Parathyroid adenoma (tissue), 2 donors: Measurements from ENCODE around the gene FBXO47.

Experiments used
- H2AFZ ChIP-seq: fragments of 300-600 bp; sonication (generic); one replicate; pipeline ENCODE4 v1.7.0; 2017; ENCODE audit warnings: antibody characterized with exemption, mild to moderate bottlenecking
- H3K27ac ChIP-seq: fragments of 300-600 bp; sonication (generic); one replicate; pipeline ENCODE4 v1.7.0; 2017
- H3K27me3 ChIP-seq: fragments of 300-600 bp; sonication (generic); one replicate; pipeline ENCODE4 v1.7.0; 2017; ENCODE audit warnings: low read length; ENCODE audit not compliant: control insufficient read depth, insufficient read depth
- H3K36me3 ChIP-seq: fragments of 300-600 bp; sonication (generic); one replicate; pipeline ENCODE4 v1.7.0; 2017; ENCODE audit warnings: low read length; ENCODE audit not compliant: control insufficient read depth, insufficient read depth
- H3K4me1 ChIP-seq: fragments of 300-600 bp; sonication (generic); one replicate; pipeline ENCODE4 v1.7.0; 2017; ENCODE audit warnings: control low read depth
- H3K4me2 ChIP-seq: fragments of 300-600 bp; sonication (generic); one replicate; pipeline ENCODE4 v1.7.0; 2017; ENCODE audit warnings: low read length
- H3K4me3 ChIP-seq: fragments of 300-600 bp; sonication (generic); one replicate; pipeline ENCODE4 v1.7.0; 2017; ENCODE audit warnings: low read depth, low read length
- H3K79me2 ChIP-seq: fragments of 300-600 bp; sonication (generic); one replicate; pipeline ENCODE4 v1.7.0; 2017; ENCODE audit warnings: control low read depth
- H3K9ac ChIP-seq: fragments of 300-600 bp; sonication (generic); one replicate; pipeline ENCODE4 v1.7.0; 2017; ENCODE audit warnings: mild to moderate bottlenecking
- H3K9me3 ChIP-seq: fragments of 300-600 bp; sonication (generic); one replicate; pipeline ENCODE4 v1.7.0; 2017; ENCODE audit warnings: low read length; ENCODE audit not compliant: control insufficient read depth
- CTCF ChIP-seq: fragments of 300-600 bp; sonication (generic); IDR thresholded peaks from one replicate; pipeline ENCODE4 v1.7.0; 2017; ENCODE audit warnings: antibody characterized with exemption, mild to moderate bottlenecking
- donor health status: primary hyperparathyroidism.

Gene FBXO47

GRCh38 chr17:38919316-38920078, 47.7 kb downstream of the FBXO47 start:
- Histone ChIP-seq H3K27me3 (no peaks in the 10 kb centered on the region), H3K9ac (no peak overlapping the region), H2AFZ (no peak overlapping the region), H3K4me3 (no peak overlapping the region), H3K27ac (no peak overlapping the region), H3K4me1 (peaks cover 7% of the 10 kb centered on the region), H3K9me3 (no peaks in the 10 kb centered on the region), H3K79me2 (no peaks in the 10 kb centered on the region), H3K36me3 (no peaks in the 10 kb centered on the region), H3K4me2 (no peak overlapping the region)
- no peak for TF ChIP-seq CTCF

- H3K27ac ChIP-seq: no peak overlapping the region
- no peak overlapping the region for H3K4me2 ChIP-seq
- peaks cover 7% of the 10 kb centered on the region for H3K4me1 ChIP-seq
- no peaks in the 10 kb centered on the region for H3K79me2 ChIP-seq
- no peak overlapping the region for H2AFZ ChIP-seq
- H3K36me3 ChIP-seq: no peaks in the 10 kb centered on the region
- H3K9me3 ChIP-seq: no peaks in the 10 kb centered on the region
- H3K4me3 ChIP-seq: no peak overlapping the region
- no peak overlapping the region for H3K9ac ChIP-seq
- TF ChIP-seq CTCF: no peak
- no peaks in the 10 kb centered on the region for H3K27me3 ChIP-seq
Observed at GRCh38 chr17:38918916-38919315, 48.3 kb downstream of the FBXO47 start.

- H3K36me3 ChIP-seq: no peaks in the 10 kb centered on the region
- peaks cover 7% of the 10 kb centered on the region for H3K4me1 ChIP-seq
- no peak for TF ChIP-seq CTCF
- no peak overlapping the region for H3K4me2 ChIP-seq
- no peaks in the 10 kb centered on the region for H3K79me2 ChIP-seq
- no peak overlapping the region for H3K27ac ChIP-seq
- no peaks in the 10 kb centered on the region for H3K27me3 ChIP-seq
- H3K9me3 ChIP-seq: no peaks in the 10 kb centered on the region
- H3K4me3 ChIP-seq: no peak overlapping the region
- H3K9ac ChIP-seq: no peak overlapping the region
- no peak overlapping the region for H2AFZ ChIP-seq
Observed at GRCh38 chr17:38918129-38918913, 48.9 kb downstream of the FBXO47 start.

GRCh38 chr17:38917259-38917658, 49.9 kb downstream of the FBXO47 start:
- no peak for TF ChIP-seq CTCF
- H3K4me1 ChIP-seq: peaks cover 7% of the 10 kb centered on the region
- no peaks in the 10 kb centered on the region for H3K27me3 ChIP-seq
- no peaks in the 10 kb centered on the region for H3K79me2 ChIP-seq
- H3K27ac ChIP-seq: no peak overlapping the region
- no peak overlapping the region for H3K4me2 ChIP-seq
- H3K9me3 ChIP-seq: no peaks in the 10 kb centered on the region
- no peak overlapping the region for H3K4me3 ChIP-seq
- no peaks in the 10 kb centered on the region for H3K36me3 ChIP-seq
- H3K9ac ChIP-seq: no peak overlapping the region
- no peak overlapping the region for H2AFZ ChIP-seq
